Measurements from ENCODE around the gene DUT. TPM values are rescaled to one million over a fixed set of nuclear protein-coding genes. Genes with fewer than 3 reads are reported as not detected.

Gene DUT
- total and polyA plus RNA-seq, 2 of the 8 experiments (the other 6 are each of a cell fraction or from before 2014, with no cell fraction given), result 71.5 to 246 TPM

- 94% methylated on average over 2 of the region's 2 CpGs; no CpG with 5 or more reads in 1 of the 2 experiments for WGBS, 2 experiments (ENCODE audit: extremely low coverage in 1 of 2, insufficient coverage in 1 of 2, insufficient read length in 1 of 2, insufficient replicate concordance in 2 of 2, low coverage in 1 of 2, low lambda C conversion rate in 2 of 2, missing lambda C conversion rate in 1 of 2)
- POLR2A ChIA-PET (ENCODE audit: partially characterized antibody), result interaction anchor here (1.2 kb wide), 1 partner anchor 17 kb away, joined by 3 read pairs; no protein-coding TSS in a partner anchor
Measured at GRCh38 chr15:48317221-48317620, 14.0 kb upstream of the DUT start.

More at GRCh38 chr15:48317221-48317620, 14.0 kb upstream of the DUT start:
- Histone ChIP-seq H4K8ac (ENCODE audit: extremely low read depth, insufficient read depth, low read length) (no peak overlapping the region), H4K5ac (ENCODE audit: insufficient read length, low read depth, low read length) (no peak overlapping the region), H3K56ac (replicated peaks; ENCODE audit: insufficient read length, low read depth, low read length) (no peak overlapping the region), H3K23ac (ENCODE audit: insufficient read length) (no peak overlapping the region), H3K23me2 (ENCODE audit: low read depth, low read length) (no peaks in the 10 kb centered on the region), H3K4me2 (ENCODE audit: insufficient read depth in 1 of 2, low read depth in 2 of 2, low read length in 2 of 2) (no peak overlapping the region), H3K79me2 (ENCODE audit: control insufficient read depth in 1 of 2, insufficient read depth in 2 of 2, low read length in 2 of 2) (no peaks in the 10 kb centered on the region), H3K27ac (ENCODE audit: low read depth, low read length) (no peak overlapping the region), H2BK5ac (ENCODE audit: low read depth, low read length) (no peak overlapping the region), H2AFZ (ENCODE audit: low read length) (no peak overlapping the region), H3K36me3 (ENCODE audit: control insufficient read depth in 2 of 4, insufficient read depth in 4 of 4, low read length in 3 of 4) (no peaks in the 10 kb centered on the region), H3K14ac (ENCODE audit: insufficient read length) (no peak overlapping the region), H3K18ac (ENCODE audit: extremely low read depth, low read length) (no peak overlapping the region), H3K4ac (replicated peaks; ENCODE audit: insufficient read length, low read depth, low read length) (no peak overlapping the region), H3K79me1 (ENCODE audit: low read depth, low read length) (no peaks in the 10 kb centered on the region), H4K20me1 (replicated peaks in 1 of 2; ENCODE audit: control insufficient read depth in 1 of 2, insufficient read depth in 2 of 2, low read length in 2 of 2) (no peaks in the 10 kb centered on the region), H3K4me1 (replicated peaks in 1 of 4; ENCODE audit: control insufficient read depth in 3 of 4, insufficient read depth in 4 of 4, low read length in 3 of 4) (peaks cover 2 to 8% (median 4%) of the 10 kb centered on the region in 4 experiments; a peak in 6 of 7 replicates), H4K91ac (replicated peaks; ENCODE audit: insufficient read length, low read length) (no peak overlapping the region), H3K9me3 (ENCODE audit: insufficient read depth in 2 of 2, low read depth in 1 of 2, low read length in 1 of 2) (no peaks in the 10 kb centered on the region), H2BK20ac (ENCODE audit: low read length) (no peak overlapping the region), H3K9ac (replicated peaks in 1 of 4; ENCODE audit: extremely low read depth in 1 of 4, low read depth in 3 of 4, low read length in 3 of 4) (no peak overlapping the region), H2AK5ac (ENCODE audit: low read depth, low read length) (no peak overlapping the region), H3K27me3 (replicated peaks in 1 of 4; ENCODE audit: control insufficient read depth in 3 of 4, extremely low read depth in 1 of 4, insufficient read depth in 3 of 4, low read length in 3 of 4) (no peaks in the 10 kb centered on the region), H3K4me3 (ENCODE audit: extremely low read depth in 1 of 4, insufficient read depth in 2 of 4, low read depth in 3 of 4, low read length in 4 of 4) (no peak overlapping the region), H2BK15ac (ENCODE audit: low read length) (no peak overlapping the region), H2BK12ac (ENCODE audit: low read depth, low read length) (no peak overlapping the region), H2BK120ac (replicated peaks; ENCODE audit: low read depth, low read length) (no peak overlapping the region)
- CTCF ChIA-PET (ENCODE audit: partially characterized antibody), result interaction anchor here (1.3 to 1.4 kb wide), 2 partner anchors 13 to 19 kb away, joined by 3 read pairs; no protein-coding TSS in a partner anchor
- DNase-seq (ENCODE audit: low read depth in 1 of 2, low spot score in 2 of 2), result no peak
- TF ChIP-seq CREB1 (IDR thresholded peaks at IDR 0.05) (no peak), ATF2 (IDR thresholded peaks at IDR 0.05; ENCODE audit: low read length) (no peak), ZNF274 (IDR thresholded peaks at IDR 0.05; ENCODE audit: borderline replicate concordance, extremely low read depth, low read length) (no peak), NRF1 (IDR thresholded peaks at IDR 0.05; ENCODE audit: low read depth, low read length) (no peak), SUZ12 (IDR thresholded peaks at IDR 0.05; ENCODE audit: low read length) (no peak), PHF8 (conservative IDR thresholded peaks at IDR 0.05; ENCODE audit: low read depth, low read length) (no peak), MAFK (IDR thresholded peaks at IDR 0.05; ENCODE audit: low read depth, low read length) (no peak), TAF1 (IDR thresholded peaks at IDR 0.05; ENCODE audit: low read depth, low read length) (no peak), NANOG (IDR thresholded peaks at IDR 0.05; ENCODE audit: insufficient read depth, low read depth, low read length, poor library complexity, severe bottlenecking) (no peak), POLR2AphosphoS5 (IDR thresholded peaks at IDR 0.05; ENCODE audit: low read depth, low read length) (no peak), SIX5 (IDR thresholded peaks at IDR 0.05; ENCODE audit: low read depth, low read length) (no peak), TEAD4 (IDR thresholded peaks at IDR 0.05; ENCODE audit: low read depth, low read length) (no peak), CHD2 (IDR thresholded peaks at IDR 0.05; ENCODE audit: low read length) (no peak)
- TF ChIP-seq, protein P1, sequence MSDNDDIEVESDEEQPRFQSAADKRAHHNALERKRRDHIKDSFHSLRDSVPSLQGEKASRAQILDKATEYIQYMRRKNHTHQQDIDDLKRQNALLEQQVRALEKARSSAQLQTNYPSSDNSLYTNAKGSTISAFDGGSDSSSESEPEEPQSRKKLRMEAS (IDR thresholded peaks at IDR 0.05), result no peak
- FAIRE-seq, result no peak

Measured in H1 (cell line).